DOHH2 (cell line): ENCODE measurements around the gene KRTAP5-7.
"Not testable (repeated sequence)": the region's sequence is repeated elsewhere in the genome, so short reads cannot be mapped to it uniquely, and the experiment has no call there.

Source experiments
- H3F3A ChIP-seq: fragments of 200-600 bp; sonication (generic), shearing (Covaris generic); 2 replicates; pipeline ENCODE4 v1.6.0; 2016; ENCODE audit warnings: antibody characterized with exemption, mild to moderate bottlenecking; ENCODE audit not compliant: control insufficient read depth, insufficient read depth
- H3K27ac ChIP-seq: fragments of 200-600 bp; sonication (generic); 2 replicates; pipeline ENCODE4 v1.5.1; 2014; ENCODE audit warnings: low read depth, mild to moderate bottlenecking, low read length, moderate library complexity
- H3K27me3 ChIP-seq: fragments of 200-600 bp; sonication (generic); 2 replicates; pipeline ENCODE4 v1.6.1; 2014; ENCODE audit warnings: mild to moderate bottlenecking, low read length, mixed read lengths; ENCODE audit not compliant: control insufficient read depth
- H3K36me3 ChIP-seq: fragments of 200-600 bp; sonication (generic); 2 replicates; pipeline ENCODE4 v1.6.1; 2014; ENCODE audit warnings: mild to moderate bottlenecking, low read length, moderate library complexity, mixed read lengths; ENCODE audit not compliant: control insufficient read depth
- H3K4me1 ChIP-seq: fragments of 200-600 bp; sonication (generic); 2 replicates; pipeline ENCODE4 v1.6.1; 2014; ENCODE audit warnings: mild to moderate bottlenecking, low read length, mixed read lengths; ENCODE audit not compliant: control insufficient read depth
- H3K4me2 ChIP-seq: fragments of 200-600 bp; sonication (generic); 2 replicates; pipeline ENCODE4 v1.6.0; 2014; ENCODE audit warnings: mild to moderate bottlenecking, low read length, moderate library complexity
- H3K4me3 ChIP-seq: fragments of 200-600 bp; sonication (generic); 2 replicates; pipeline ENCODE4 v1.5.1; 2014; ENCODE audit warnings: mild to moderate bottlenecking, low read length, mixed read lengths
- H3K79me2 ChIP-seq: fragments of 200-600 bp; sonication (generic); 2 replicates; pipeline ENCODE4 v1.6.1; 2014; ENCODE audit warnings: mild to moderate bottlenecking, low read length, mixed read lengths; ENCODE audit not compliant: control insufficient read depth
- H3K9me2 ChIP-seq: fragments of 200-600 bp; sonication (generic); replicated peaks from 2 replicates; pipeline ENCODE4 v1.6.1; 2014; ENCODE audit warnings: mild to moderate bottlenecking, low read length, mixed read lengths; ENCODE audit not compliant: control insufficient read depth
- H3K9me3 ChIP-seq: fragments of 200-600 bp; sonication (generic); 2 replicates; pipeline ENCODE4 v1.6.1; 2014; ENCODE audit warnings: antibody characterized with exemption, low read length, mixed read lengths; ENCODE audit not compliant: control insufficient read depth, insufficient read depth
- H4K20me1 ChIP-seq: fragments of 200-600 bp; sonication (generic); 2 replicates; pipeline ENCODE4 v1.6.0; 2014; ENCODE audit warnings: low read depth, mild to moderate bottlenecking, antibody characterized with exemption, low read length, moderate library complexity; ENCODE audit not compliant: control insufficient read depth, insufficient read depth
- CTCF ChIP-seq: fragments of 200-600 bp; sonication (generic); IDR thresholded peaks from one replicate; pipeline ENCODE4 v1.5.1; 2014; ENCODE audit warnings: antibody characterized with exemption, mild to moderate bottlenecking, low read depth, low read length; ENCODE audit not compliant: poor library complexity, severe bottlenecking
- EZH2phosphoT487 ChIP-seq: fragments of 200-600 bp; sonication (generic); IDR thresholded peaks from 2 replicates; pipeline ENCODE4 v1.6.1; 2017; ENCODE audit warnings: borderline replicate concordance, mild to moderate bottlenecking, antibody characterized with exemption, low read length, moderate library complexity, mixed read lengths

Gene KRTAP5-7

GRCh38 chr11:71526796-71527575 lies at the start of gene KRTAP5-7:
KRTAP5-7 (plus strand) TSS chr11:71527267; CDS start chr11:71527301, 34 bp downstream.
- H3K27ac ChIP-seq, H3K4me2 ChIP-seq, H3K9me3 ChIP-seq, H3K79me2 ChIP-seq, H3K27me3 ChIP-seq, H3K36me3 ChIP-seq, H4K20me1 ChIP-seq, H3K4me3 ChIP-seq, H3K4me1 ChIP-seq, H3K9me2 ChIP-seq, H3F3A ChIP-seq: not testable (repeated sequence)

- H3K27me3 ChIP-seq: no peaks in the 10 kb centered on the region
- no peaks in the 10 kb centered on the region for H3K9me2 ChIP-seq
- H3K4me2 ChIP-seq: no peak overlapping the region
- H3K36me3 ChIP-seq: peaks cover 74% of the 10 kb centered on the region
- H4K20me1 ChIP-seq: no peaks in the 10 kb centered on the region
- no peak overlapping the region for H3K4me3 ChIP-seq
- H3K79me2 ChIP-seq: no peaks in the 10 kb centered on the region
- no peaks in the 10 kb centered on the region for H3K9me3 ChIP-seq
- no peak overlapping the region for H3K27ac ChIP-seq
- H3F3A ChIP-seq: no peaks in the 10 kb centered on the region
- no peak for TF ChIP-seq EZH2phosphoT487
- no peak for TF ChIP-seq CTCF
- H3K4me1 ChIP-seq: no peaks in the 10 kb centered on the region
Observed at GRCh38 chr11:71477641-71478527, 49.2 kb upstream of the KRTAP5-7 start.

- H3K27ac ChIP-seq: no peak overlapping the region
Observed at GRCh38 chr11:71478528-71478840, 48.6 kb upstream of the KRTAP5-7 start.

More at GRCh38 chr11:71478528-71478840, 48.6 kb upstream of the KRTAP5-7 start:
- Histone ChIP-seq H4K20me1 (no peaks in the 10 kb centered on the region), H3F3A (no peaks in the 10 kb centered on the region), H3K79me2 (no peaks in the 10 kb centered on the region), H3K4me1 (no peaks in the 10 kb centered on the region), H3K4me2 (no peak overlapping the region), H3K27me3 (no peaks in the 10 kb centered on the region), H3K4me3 (no peak overlapping the region), H3K9me3 (no peaks in the 10 kb centered on the region), H3K36me3 (peaks cover 74% of the 10 kb centered on the region), H3K9me2 (no peaks in the 10 kb centered on the region)
- TF ChIP-seq EZH2phosphoT487 (no peak), CTCF (no peak)
